ENCODE data around the gene SENP6.

GRCh38 chr6:75735491-75736186 is 134.0 kb downstream of the SENP6 start:
- TF ChIP-seq ZSCAN29 (IDR thresholded peaks at IDR 0.05) (no peak), POLR2A (conservative IDR thresholded peaks at IDR 0.05) (no peak), TOE1 (IDR thresholded peaks at IDR 0.05; ENCODE audit: borderline replicate concordance) (no peak), TOE1 (CRISPR knock-in tag; IDR thresholded peaks at IDR 0.05; ENCODE audit: borderline replicate concordance, low read depth) (no peak), TEAD4 (IDR thresholded peaks at IDR 0.05; ENCODE audit: low read length) (no peak), TEAD4 (CRISPR knock-in tag; IDR thresholded peaks at IDR 0.05; ENCODE audit: borderline replicate concordance) (no peak)

All from K562 (cell line).